Measurements from ENCODE around the gene WASHC3. TPM values are rescaled to one million over a fixed set of nuclear protein-coding genes. Genes with fewer than 3 reads are reported as not detected.
"Not testable (repeated sequence)": the region's sequence is repeated elsewhere in the genome, so short reads cannot be mapped to it uniquely, and the experiment has no call there.

Gene WASHC3
- total RNA-seq, 1 donor from 2014 or later: 37.2 TPM

GRCh38 chr12:102026728-102027127 lies 35.1 kb downstream of the WASHC3 start:
- Histone ChIP-seq H3K4me1 (peaks cover 7% of the 10 kb centered on the region), H3K27me3 (ENCODE audit: low read depth) (no peaks in the 10 kb centered on the region), H3K9me3 (replicated peaks) (no peaks in the 10 kb centered on the region), H3K36me3 (peaks cover 33% of the 10 kb centered on the region), H3K27ac (replicated peaks) (no peak overlapping the region), H3K4me3 (no peak overlapping the region)
- no peak for DNase-seq
- intact Hi-C loops (cut with micrococcal nuclease): no loop called here
- TF ChIP-seq, protein P1, sequence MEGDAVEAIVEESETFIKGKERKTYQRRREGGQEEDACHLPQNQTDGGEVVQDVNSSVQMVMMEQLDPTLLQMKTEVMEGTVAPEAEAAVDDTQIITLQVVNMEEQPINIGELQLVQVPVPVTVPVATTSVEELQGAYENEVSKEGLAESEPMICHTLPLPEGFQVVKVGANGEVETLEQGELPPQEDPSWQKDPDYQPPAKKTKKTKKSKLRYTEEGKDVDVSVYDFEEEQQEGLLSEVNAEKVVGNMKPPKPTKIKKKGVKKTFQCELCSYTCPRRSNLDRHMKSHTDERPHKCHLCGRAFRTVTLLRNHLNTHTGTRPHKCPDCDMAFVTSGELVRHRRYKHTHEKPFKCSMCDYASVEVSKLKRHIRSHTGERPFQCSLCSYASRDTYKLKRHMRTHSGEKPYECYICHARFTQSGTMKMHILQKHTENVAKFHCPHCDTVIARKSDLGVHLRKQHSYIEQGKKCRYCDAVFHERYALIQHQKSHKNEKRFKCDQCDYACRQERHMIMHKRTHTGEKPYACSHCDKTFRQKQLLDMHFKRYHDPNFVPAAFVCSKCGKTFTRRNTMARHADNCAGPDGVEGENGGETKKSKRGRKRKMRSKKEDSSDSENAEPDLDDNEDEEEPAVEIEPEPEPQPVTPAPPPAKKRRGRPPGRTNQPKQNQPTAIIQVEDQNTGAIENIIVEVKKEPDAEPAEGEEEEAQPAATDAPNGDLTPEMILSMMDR (IDR thresholded peaks at IDR 0.05; ENCODE audit: borderline replicate concordance): no peak

DNA sequence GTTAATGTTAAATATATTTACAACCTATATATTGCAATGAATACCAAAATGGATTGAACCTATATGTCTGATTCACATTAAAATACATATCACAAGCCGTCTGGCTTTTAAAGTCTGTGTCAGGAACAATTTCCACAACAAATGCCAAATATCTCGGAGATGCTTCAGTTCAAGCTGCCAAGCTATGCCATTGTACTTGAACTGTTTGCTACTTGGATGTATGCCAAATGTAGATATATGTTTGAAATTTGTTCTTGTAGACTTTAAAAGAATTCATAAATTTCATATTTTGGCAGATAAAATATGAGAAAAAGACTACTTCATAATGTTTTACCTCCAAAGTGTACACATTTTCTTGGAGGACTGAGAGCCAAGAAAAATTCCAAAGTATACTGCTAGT lies 37.0 kb downstream of the WASHC3 start:
- peaks cover 24% of the 10 kb centered on the region for H3K36me3 ChIP-seq
- H3K4me1 ChIP-seq: peaks cover 7% of the 10 kb centered on the region

GRCh38 chr12:102023343-102023930 lies 38.4 kb downstream of the WASHC3 start:
- Histone ChIP-seq H3K27me3 (ENCODE audit: low read depth) (no peaks in the 10 kb centered on the region), H3K27ac (replicated peaks) (no peak overlapping the region), H3K4me3 (no peak overlapping the region), H3K9me3 (replicated peaks) (no peaks in the 10 kb centered on the region), H3K36me3 (peaks cover 32% of the 10 kb centered on the region), H3K4me1 (peaks cover 7% of the 10 kb centered on the region)
- TF ChIP-seq, protein P1 (IDR thresholded peaks at IDR 0.05; ENCODE audit: borderline replicate concordance): no peak
- no peak for DNase-seq
- intact Hi-C loops (cut with micrococcal nuclease): no loop called here

More for the DNA sequence above, 37.0 kb downstream of the WASHC3 start:
- Histone ChIP-seq H3K27me3 (ENCODE audit: low read depth) (no peaks in the 10 kb centered on the region), H3K27ac (replicated peaks) (no peak overlapping the region), H3K4me3 (no peak overlapping the region), H3K9me3 (replicated peaks) (no peaks in the 10 kb centered on the region)
- DNase-seq: no peak
- intact Hi-C loops (cut with micrococcal nuclease): no loop called here
- TF ChIP-seq, protein P1 (IDR thresholded peaks at IDR 0.05; ENCODE audit: borderline replicate concordance): no peak

- H3K4me1 ChIP-seq: peaks cover 7% of the 10 kb centered on the region
- DNase-seq: no peak
- H3K9me3 ChIP-seq (replicated peaks): no peaks in the 10 kb centered on the region
- no peak overlapping the region for H3K27ac ChIP-seq (replicated peaks)
- TF ChIP-seq, protein P1 (IDR thresholded peaks at IDR 0.05; ENCODE audit: borderline replicate concordance): no peak
- no peaks in the 10 kb centered on the region for H3K27me3 ChIP-seq (ENCODE audit: low read depth)
- no peak overlapping the region for H3K4me3 ChIP-seq
- intact Hi-C loops (cut with micrococcal nuclease): no loop called here
- peaks cover 43% of the 10 kb centered on the region for H3K36me3 ChIP-seq
Measured at GRCh38 chr12:102022286-102022685, 39.5 kb downstream of the WASHC3 start.

DNA sequence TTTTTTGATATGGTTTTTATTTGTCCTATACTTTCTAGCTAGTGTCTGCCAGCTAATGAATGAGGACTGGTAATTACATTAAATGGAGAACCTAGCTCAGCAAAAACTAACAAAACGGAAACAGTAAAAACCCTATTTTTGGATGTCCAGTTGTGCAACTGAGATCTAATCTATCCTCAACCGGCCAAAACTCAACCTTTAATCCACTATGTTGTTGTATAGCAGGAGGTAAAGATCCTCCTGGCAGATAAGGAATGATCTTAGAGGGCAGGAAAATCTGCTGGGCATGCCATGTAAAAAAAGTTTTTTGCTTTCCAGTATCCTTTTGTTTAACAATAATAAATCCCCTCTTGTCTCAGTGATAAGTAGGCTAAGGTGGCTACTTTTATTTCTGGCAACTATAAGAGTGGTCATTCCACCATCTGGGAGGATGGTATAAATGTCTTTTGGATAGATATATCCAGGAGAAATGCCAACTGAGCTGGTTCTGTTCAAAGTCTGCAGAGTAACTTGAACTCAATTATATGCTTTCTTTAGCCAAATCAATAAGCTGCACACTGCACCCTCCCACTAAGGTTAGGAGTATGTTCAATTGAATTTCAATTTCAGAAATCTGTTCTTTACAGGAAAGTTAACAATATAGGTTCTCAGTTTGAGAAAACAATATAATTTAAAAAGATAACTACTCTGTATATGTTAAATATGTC lies 40.1 kb downstream of the WASHC3 start:
- H3K27me3 ChIP-seq (ENCODE audit: low read depth): no peaks in the 10 kb centered on the region
- peaks cover 49% of the 10 kb centered on the region for H3K36me3 ChIP-seq
- H3K27ac ChIP-seq (replicated peaks): no peak overlapping the region
- H3K4me3 ChIP-seq: no peak overlapping the region
- H3K4me1 ChIP-seq: peaks cover 7% of the 10 kb centered on the region
- intact Hi-C loops (cut with micrococcal nuclease): no loop called here
- no peak for DNase-seq
- TF ChIP-seq, protein P1 (IDR thresholded peaks at IDR 0.05; ENCODE audit: borderline replicate concordance): no peak
- H3K9me3 ChIP-seq (replicated peaks): no peaks in the 10 kb centered on the region

DNA sequence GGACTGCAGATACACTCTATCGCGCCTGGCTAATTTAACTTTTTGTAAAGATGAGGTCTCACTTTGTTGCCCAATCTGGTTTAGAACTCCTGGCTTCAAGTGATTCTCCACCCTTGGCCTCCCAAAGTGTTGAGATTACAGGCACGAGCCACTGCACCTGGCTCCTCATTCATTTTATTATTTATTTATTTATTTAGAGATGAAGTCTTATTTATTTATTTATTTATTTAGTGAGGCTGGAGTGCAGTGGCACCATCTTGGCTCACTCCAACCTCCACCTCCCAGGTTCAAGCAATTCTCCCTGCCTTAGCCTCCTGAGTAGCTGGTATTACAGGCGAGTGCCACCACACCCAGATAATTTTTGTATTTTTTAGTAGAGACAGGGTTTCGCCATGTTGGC lies 43.2 kb downstream of the WASHC3 start:
- H3K4me1 ChIP-seq; H3K9me3 ChIP-seq (replicated peaks); H3K27ac ChIP-seq (replicated peaks); DNase-seq; H3K27me3 ChIP-seq (ENCODE audit: low read depth); H3K4me3 ChIP-seq; intact Hi-C loops (cut with micrococcal nuclease): not testable (repeated sequence)
- H3K36me3 ChIP-seq: peaks cover 43% of the 10 kb centered on the region

All from left ventricle myocardium inferior (tissue), 1 donor.